Pulmonary artery endothelial cell (primary cell): Measurements from ENCODE around the gene GALR2. TPM values are rescaled to one million over a fixed set of nuclear protein-coding genes. Genes with fewer than 3 reads are reported as not detected.

Experiments
- DNase-seq: peaks from one replicate; pipeline ENCODE4 v3.0.0-alpha.2; 2011; ENCODE audit warnings: low read depth, low spot score
- total RNA-seq: library from RNA; depleted of rRNA; stranded (reverse); fragments of >200 nt; gene quantifications from 2 replicates; pipeline ENCODE4 v1.2.3, GENCODE V29; 2014

The GALR2 gene
- total RNA-seq, 1 donor from 2014 or later: not detected

GRCh38 chr17:76079956-76080767, 5.6 kb downstream of the GALR2 start:
- DNase-seq: no peak

DNA sequence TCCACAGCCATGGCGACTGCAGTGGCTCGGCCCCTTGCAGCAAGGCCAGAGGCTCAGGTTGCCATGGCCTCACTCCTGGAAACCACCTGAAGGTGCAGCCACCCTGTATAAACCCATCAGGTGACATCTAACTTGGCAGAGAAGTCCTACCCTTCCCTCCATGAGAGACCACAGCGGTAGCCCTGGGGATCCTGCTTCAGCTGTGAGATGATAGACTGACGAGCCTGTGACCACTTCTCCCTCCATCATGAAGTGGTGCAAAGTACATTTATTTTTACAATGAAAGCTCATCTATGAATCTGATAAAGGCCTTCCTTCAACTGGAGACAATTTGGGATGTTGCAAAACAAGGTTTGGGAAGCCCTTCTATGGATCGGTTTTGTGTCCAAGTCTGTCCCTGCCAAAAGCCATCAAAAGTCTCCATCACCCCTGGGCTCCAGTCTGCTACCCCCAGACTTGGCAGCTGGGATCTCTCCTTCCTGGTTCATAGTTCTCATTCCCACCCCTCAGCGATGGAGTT, 6.2 kb downstream of the GALR2 start:
- DNase-seq: no peak

GRCh38 chr17:76081295-76082210, 7.0 kb downstream of the GALR2 start:
- DNase-seq: no peak

- DNase-seq: no peak
Measured at GRCh38 chr17:76082326-76083251, 8.0 kb downstream of the GALR2 start.

GRCh38 chr17:76083536-76084182, 9.1 kb downstream of the GALR2 start:
- DNase-seq: no peak

DNA sequence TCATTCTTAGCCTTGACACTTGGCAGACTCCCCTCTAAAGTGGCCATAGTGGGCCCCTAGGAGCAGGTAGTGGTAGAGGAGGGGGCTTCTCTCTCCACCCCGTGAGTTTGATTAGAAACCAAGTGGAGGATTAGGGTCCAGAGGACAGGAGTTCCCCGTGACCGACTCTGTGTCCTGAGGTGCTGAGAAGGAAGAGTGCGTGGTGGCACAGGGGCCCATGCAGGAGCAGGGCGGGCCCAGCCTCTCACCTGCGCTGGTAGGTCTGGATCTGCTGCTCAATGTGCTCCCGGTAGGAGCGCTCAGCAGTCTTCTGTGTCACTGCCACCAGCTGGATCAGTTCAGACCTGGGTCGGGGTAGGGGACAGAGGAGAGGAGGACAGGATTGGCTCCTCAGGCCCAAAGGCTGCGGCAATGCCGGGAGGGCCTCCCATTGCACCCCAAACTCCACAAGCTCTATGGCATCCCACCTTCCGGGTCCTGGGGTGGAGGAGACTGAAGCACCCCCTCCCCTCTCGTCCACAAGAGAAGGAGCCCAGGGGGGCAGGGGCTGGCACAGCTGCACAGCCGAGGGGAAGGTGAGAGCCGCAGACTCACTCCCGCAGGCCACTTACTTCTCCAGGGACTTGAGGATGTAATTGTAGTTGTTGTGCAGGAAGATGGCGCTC, 10.6 kb downstream of the GALR2 start:
- no peak for DNase-seq

GRCh38 chr17:76085731-76086366, 11.3 kb downstream of the GALR2 start:
- no peak for DNase-seq

DNA sequence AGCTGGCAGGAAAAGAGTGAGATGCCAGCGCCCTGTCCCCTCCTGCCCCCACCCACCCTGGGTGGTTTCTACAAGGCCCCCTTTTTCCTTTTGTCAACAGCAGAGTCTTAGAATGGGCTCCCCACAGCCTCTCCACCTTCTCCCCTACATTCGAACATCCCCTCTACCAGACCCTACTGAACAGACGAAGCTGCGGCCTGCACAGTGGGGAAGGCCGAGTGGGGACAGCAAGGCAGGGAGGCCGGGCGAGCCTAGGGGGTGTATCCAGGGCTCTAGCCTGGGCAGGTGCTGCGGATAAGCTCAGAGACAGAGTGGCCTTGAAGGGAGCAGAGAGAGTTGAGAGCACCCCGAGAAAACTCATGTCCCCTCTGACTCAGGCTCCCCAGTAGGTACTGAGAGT, 11.8 kb downstream of the GALR2 start:
- no peak for DNase-seq

- DNase-seq: no peak
Measured at GRCh38 chr17:76087531-76087930, 12.9 kb downstream of the GALR2 start.

GRCh38 chr17:76088041-76088867, 13.7 kb downstream of the GALR2 start:
- DNase-seq: no peak

GRCh38 chr17:76088868-76089576, 14.4 kb downstream of the GALR2 start:
- DNase-seq: no peak

DNA sequence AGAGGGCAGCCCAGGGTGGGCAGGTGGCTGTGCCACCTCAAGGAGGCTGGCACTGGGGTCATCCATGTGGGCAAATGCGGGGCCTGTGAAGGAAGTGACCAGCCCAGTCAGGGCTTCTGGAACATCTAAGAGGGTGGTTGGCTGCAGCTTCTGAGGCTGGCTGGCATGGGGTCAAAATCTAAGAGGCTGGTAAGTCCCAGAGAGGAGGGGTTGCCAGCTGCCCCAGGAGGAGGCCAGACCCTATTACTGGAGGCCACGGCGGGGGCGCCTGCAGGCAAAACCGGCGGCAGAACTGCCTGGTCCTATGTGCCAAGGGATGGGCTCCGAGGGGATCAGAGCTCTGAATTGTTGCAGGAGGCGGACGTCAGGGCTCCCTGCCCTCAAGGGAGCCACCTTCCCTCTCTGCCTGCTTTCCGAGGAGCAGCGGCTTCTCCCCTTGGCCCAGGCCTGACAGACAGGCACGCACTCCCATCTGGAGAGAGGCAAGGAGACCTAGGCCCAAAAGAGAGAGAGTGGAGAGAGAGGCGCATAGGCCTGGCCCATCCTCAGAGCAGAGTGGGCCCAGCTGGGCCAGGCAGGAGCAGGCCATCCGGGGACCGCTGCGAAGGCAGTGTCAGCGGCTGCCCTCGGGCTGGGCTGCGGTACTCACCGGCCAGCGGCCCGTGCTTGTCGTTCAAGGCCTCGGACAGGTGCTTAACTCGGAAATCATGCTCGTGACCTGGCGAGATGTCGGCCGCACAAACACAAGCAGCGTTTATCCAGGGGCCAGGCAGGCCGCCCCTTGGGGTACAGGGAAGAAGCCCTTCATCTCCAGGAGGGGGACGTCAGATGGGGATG, 15.3 kb downstream of the GALR2 start:
- DNase-seq: no peak

DNA sequence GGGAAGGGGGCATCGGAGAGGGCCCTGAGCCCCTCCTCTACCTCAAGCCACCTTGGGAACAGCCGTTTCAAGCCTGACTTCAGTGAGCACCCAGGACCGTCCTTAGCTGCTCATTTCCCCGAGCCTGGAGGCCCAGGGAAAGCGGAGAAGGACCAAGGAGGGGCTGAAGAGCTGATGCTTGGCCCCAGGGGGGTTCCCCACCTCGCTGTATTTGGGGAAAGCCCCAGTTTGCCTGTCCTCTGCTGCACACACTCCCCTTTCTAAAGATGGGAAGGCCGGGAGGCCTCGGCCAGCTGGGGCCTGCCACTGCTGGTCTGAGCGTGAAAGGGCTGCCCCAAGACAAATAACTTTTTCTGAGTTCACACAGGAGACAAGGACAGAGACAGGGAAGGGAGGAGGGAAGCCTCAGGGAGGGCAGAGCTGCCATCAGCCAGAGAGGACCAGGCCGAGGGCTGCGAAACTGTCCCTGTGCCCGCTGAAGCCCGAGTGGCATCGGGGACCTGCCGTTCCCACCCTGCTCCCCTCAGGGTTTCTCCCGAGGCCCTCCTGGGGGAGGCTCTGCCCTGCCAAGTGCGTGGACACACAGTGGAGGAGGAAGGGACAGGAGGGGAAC, 16.0 kb downstream of the GALR2 start:
- DNase-seq: no peak

DNA sequence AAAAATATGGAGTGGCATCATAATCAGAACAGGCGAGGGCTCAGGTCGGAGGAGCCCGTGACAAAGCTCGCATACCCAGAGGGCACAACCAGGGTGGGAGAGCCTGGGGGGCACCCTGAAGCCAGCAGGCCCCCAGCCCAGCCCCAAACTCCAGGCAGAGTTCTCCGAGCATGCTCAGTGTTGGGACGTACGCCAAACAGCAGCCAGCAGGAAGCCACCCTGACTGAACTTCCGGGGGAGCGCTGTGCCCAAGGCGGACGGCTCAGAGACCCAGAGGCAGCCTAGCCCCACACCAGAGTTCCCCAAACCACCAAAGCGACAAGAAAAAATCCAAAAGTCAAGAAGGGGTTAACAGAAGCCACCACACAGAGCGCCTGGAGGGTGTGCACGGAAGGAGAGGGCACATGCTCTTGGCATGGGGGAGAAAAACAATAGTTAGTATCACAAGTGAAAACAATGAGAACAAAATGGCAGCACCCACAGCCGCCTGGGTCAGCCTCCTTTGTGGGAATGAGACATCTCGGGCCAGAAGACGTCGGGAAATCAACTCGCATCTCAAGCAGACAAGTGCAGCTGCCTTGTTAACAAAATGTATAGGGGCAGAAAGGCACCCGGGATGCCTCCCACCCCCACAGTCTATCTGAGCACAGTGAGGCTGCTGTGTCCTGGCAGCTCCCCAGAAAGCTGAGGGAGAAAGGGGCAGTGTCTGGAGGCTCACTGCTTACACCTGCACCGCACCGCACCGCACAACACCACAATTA, 17.1 kb downstream of the GALR2 start:
- DNase-seq: no peak

DNA sequence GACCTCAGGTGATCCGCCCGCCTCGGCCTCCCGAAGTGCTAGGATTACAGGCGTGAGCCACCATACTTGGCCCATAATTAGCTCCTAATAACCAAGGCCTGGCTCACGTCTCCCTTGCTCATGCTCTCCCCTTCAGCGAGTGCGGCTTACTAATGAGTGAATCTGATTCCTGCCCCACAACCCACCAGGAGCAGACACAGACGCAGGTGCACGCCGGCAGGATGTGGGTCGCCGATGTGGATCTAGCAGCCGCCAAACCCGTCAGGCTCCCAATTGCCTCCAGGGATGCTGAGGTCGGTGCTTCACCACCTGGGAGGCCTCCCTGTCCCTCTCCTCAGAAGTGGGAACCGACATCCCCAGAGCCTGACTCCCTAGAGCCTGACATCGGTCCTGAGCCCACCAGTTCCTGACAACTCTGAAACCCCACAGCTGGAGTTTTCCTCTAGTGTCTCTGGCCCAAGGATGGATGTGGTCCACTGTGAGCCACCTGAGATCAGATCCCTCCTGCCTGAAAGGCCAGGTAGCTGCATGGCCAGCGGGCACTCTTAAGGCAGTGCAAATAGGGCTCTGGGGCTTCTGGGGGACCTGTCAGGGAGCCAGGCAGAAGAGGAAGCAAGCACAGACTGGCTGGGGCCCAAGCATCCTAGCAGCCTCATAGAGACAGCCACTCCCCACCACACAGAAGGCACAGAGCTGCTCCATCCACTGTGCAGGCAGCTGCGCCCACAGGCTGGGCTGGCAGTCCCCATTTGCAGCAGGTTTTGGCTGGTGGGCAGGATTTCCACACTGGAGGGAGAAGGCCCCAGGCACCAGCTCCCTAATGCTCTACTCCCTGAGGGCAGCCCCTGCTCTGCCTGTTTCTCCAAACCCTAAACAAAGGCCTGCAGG, 18.2 kb downstream of the GALR2 start:
- DNase-seq: no peak
